CD4-positive, alpha-beta T cell (primary cell): ENCODE results near the gene INA. TPM values are rescaled to one million over a fixed set of nuclear protein-coding genes. Genes with fewer than 3 reads are reported as not detected.

Experiments used
- ATAC-seq: fragments of 200-7000 bp; cut with Tn5 transposase; one replicate; pipeline ENCODE4 v1.10.0; 2022; ENCODE audit warnings: mild to moderate bottlenecking; ENCODE audit not compliant: poor library complexity
- CTCF ChIA-PET: fragments of 350-600 bp; sonication (Branson Sonifier 250); formaldehyde crosslinking; loops from one replicate; lab custom pipeline; 2021; ENCODE audit warnings: antibody characterized with exemption, inconsistent platforms; lab: Charles Lee
- POLR2A ChIA-PET: fragments of 350-600 bp; sonication (Branson Sonifier 250); formaldehyde crosslinking; loops from one replicate; lab custom pipeline; 2021; ENCODE audit warnings: antibody characterized with exemption, inconsistent platforms; lab: Charles Lee
- DNase-seq, 14 experiments: peaks; one replicate each; pipeline ENCODE4 v3.0.0-alpha.2; 2013 to 2020; ENCODE audit warnings: mixed read lengths in 2 of 14
- H3K27ac ChIP-seq, 2 donors: one replicate each; pipeline versions ENCODE4 v1.5.1 to v1.7.0; 2013; ENCODE audit warnings: low read length in 2 of 2, low read depth in 1 of 2, mild to moderate bottlenecking in 1 of 2
- H3K27me3 ChIP-seq, 2 experiments: 1 replicate in 1 of 2; 2 replicates in 1 of 2; pipeline versions ENCODE4 v1.6.1 to v1.7.0; 2013; ENCODE audit warnings: low read length in 2 of 2, control low read depth in 1 of 2, mild to moderate bottlenecking in 1 of 2, moderate library complexity in 1 of 2; ENCODE audit not compliant: insufficient read depth in 2 of 2, control insufficient read depth in 1 of 2
- H3K36me3 ChIP-seq: one replicate; pipeline ENCODE4 v1.6.1; 2013; ENCODE audit warnings: low read length, control low read depth; ENCODE audit not compliant: insufficient read depth
- H3K4me1 ChIP-seq: one replicate; pipeline ENCODE4 v1.6.1; 2013; ENCODE audit warnings: low read length, control low read depth; ENCODE audit not compliant: insufficient read depth
- H3K4me3 ChIP-seq: one replicate; pipeline ENCODE4 v1.5.1; 2013; ENCODE audit warnings: mild to moderate bottlenecking, low read length, moderate library complexity
- H3K9me3 ChIP-seq, 2 experiments: 1 replicate in 1 of 2; 2 replicates in 1 of 2; pipeline versions ENCODE4 v1.6.1 to v1.7.0; 2013; ENCODE audit warnings: low read length in 2 of 2, mild to moderate bottlenecking in 2 of 2, control low read depth in 1 of 2, moderate library complexity in 1 of 2; ENCODE audit not compliant: control insufficient read depth in 1 of 2, insufficient read depth in 1 of 2
- H3K27ac Mint-ChIP-seq: one replicate; pipeline ENCODE4 v1.8.0; 2020; ENCODE audit warnings: mixed read lengths
- H3K27me3 Mint-ChIP-seq: one replicate; pipeline ENCODE4 v1.8.0; 2021; ENCODE audit warnings: mixed read lengths
- H3K36me3 Mint-ChIP-seq: one replicate; pipeline ENCODE4 v1.8.0; 2021; ENCODE audit warnings: low read depth, mixed read lengths
- H3K4me1 Mint-ChIP-seq: one replicate; pipeline ENCODE4 v1.8.0; 2021; ENCODE audit warnings: low read depth, mixed read lengths
- H3K4me3 Mint-ChIP-seq: one replicate; pipeline ENCODE4 v1.8.0; 2020; ENCODE audit warnings: mild to moderate bottlenecking, mixed read lengths
- H3K9me3 Mint-ChIP-seq: one replicate; pipeline ENCODE4 v1.8.0; 2020; ENCODE audit warnings: mixed read lengths
- CTCF ChIP-seq: fragments of 200-600 bp; IDR thresholded peaks from one replicate; pipeline ENCODE4 v1.8.0; 2022; ENCODE audit warnings: antibody characterized with exemption, mild to moderate bottlenecking
- intact Hi-C, 2 experiments: fragments of 100-400 bp; cut with DNase I in 1 of 2; cut with micrococcal nuclease in 1 of 2; formaldehyde crosslinking; loops; one replicate each; pipeline versions ENCODE4 v1.15.1 to v1.9.0; 2023 to 2025; cut with DNase I, micrococcal nuclease
- total RNA-seq, 174 experiments: library from RNA in 2 of 174; stranded (reverse) in 2 of 174; gene quantifications; one replicate each; pipeline ENCODE4 v1.2.3 and lab custom pipeline; 2021 to 2026

Gene INA
- total RNA-seq, 2 experiments from 2014 or later, result not detected

GRCh38 chr10:103307594-103307993, 30.7 kb downstream of the INA start:
- intact Hi-C loops, result no loop called here
- Mint-ChIP-seq H3K27ac (no peak overlapping the region), H3K9me3 (no peaks in the 10 kb centered on the region), H3K4me1 (no peaks in the 10 kb centered on the region), H3K27me3 (no peaks in the 10 kb centered on the region), H3K36me3 (peaks cover 64% of the 10 kb centered on the region), H3K4me3 (no peak overlapping the region)
- no peak overlapping the region for H3K27ac ChIP-seq
- no peak for TF ChIP-seq CTCF
- ChIA-PET CTCF (no interaction called here), POLR2A (no interaction called here)
- H3K36me3 ChIP-seq, result peaks cover 33% of the 10 kb centered on the region
- no peak for ATAC-seq
- H3K9me3 ChIP-seq, result no peaks in the 10 kb centered on the region
- DNase-seq, result no peak
- H3K4me3 ChIP-seq, result no peak overlapping the region
- no peaks in the 10 kb centered on the region for H3K27me3 ChIP-seq
- no peaks in the 10 kb centered on the region for H3K4me1 ChIP-seq

GRCh38 chr10:103310197-103310596, 33.3 kb downstream of the INA start:
- intact Hi-C loops, result loop anchor here in 1 of 2 experiments (10.0 kb wide), 1 partner anchor 185 kb away; the partner anchor contains the start of gene NEURL1
- no peak for DNase-seq
- Mint-ChIP-seq H3K9me3 (no peaks in the 10 kb centered on the region), H3K4me1 (no peaks in the 10 kb centered on the region), H3K4me3 (no peak overlapping the region), H3K36me3 (peaks cover 59% of the 10 kb centered on the region), H3K27me3 (no peaks in the 10 kb centered on the region), H3K27ac (no peak overlapping the region)
- no peak for TF ChIP-seq CTCF
- H3K4me1 ChIP-seq, result no peaks in the 10 kb centered on the region
- ChIA-PET POLR2A (no interaction called here), CTCF (no interaction called here)
- no peaks in the 10 kb centered on the region for H3K9me3 ChIP-seq
- no peak for ATAC-seq
- H3K27ac ChIP-seq, result no peak overlapping the region
- H3K4me3 ChIP-seq, result no peak overlapping the region
- peaks cover 36% of the 10 kb centered on the region for H3K36me3 ChIP-seq
- H3K27me3 ChIP-seq, result no peaks in the 10 kb centered on the region

GRCh38 chr10:103316087-103316486, 39.1 kb downstream of the INA start:
- no peaks in the 10 kb centered on the region for H3K4me1 ChIP-seq
- no peak overlapping the region for H3K27ac ChIP-seq
- Mint-ChIP-seq H3K9me3 (no peaks in the 10 kb centered on the region), H3K27me3 (no peaks in the 10 kb centered on the region), H3K4me3 (no peak overlapping the region), H3K4me1 (no peaks in the 10 kb centered on the region), H3K27ac (no peak overlapping the region), H3K36me3 (peaks cover 49% of the 10 kb centered on the region)
- no peak for TF ChIP-seq CTCF
- H3K9me3 ChIP-seq, result no peaks in the 10 kb centered on the region
- ChIA-PET CTCF (no interaction called here), POLR2A (no interaction called here)
- H3K36me3 ChIP-seq, result peaks cover 20% of the 10 kb centered on the region
- intact Hi-C loops, result loop anchor here in 1 of 2 experiments (10.0 kb wide), 1 partner anchor 179 kb away; the partner anchor contains the start of gene NEURL1
- no peaks in the 10 kb centered on the region for H3K27me3 ChIP-seq
- no peak for DNase-seq
- no peak overlapping the region for H3K4me3 ChIP-seq
- no peak for ATAC-seq
